ENCODE measurements around the gene PLCB1. TPM values are rescaled to one million over a fixed set of nuclear protein-coding genes. Genes with fewer than 3 reads are reported as not detected.

Gene PLCB1
- polyA plus RNA-seq, 1 donor (not counting 4 experiments of a cell fraction or from before 2014, with no cell fraction given): 0.37 TPM

DNA sequence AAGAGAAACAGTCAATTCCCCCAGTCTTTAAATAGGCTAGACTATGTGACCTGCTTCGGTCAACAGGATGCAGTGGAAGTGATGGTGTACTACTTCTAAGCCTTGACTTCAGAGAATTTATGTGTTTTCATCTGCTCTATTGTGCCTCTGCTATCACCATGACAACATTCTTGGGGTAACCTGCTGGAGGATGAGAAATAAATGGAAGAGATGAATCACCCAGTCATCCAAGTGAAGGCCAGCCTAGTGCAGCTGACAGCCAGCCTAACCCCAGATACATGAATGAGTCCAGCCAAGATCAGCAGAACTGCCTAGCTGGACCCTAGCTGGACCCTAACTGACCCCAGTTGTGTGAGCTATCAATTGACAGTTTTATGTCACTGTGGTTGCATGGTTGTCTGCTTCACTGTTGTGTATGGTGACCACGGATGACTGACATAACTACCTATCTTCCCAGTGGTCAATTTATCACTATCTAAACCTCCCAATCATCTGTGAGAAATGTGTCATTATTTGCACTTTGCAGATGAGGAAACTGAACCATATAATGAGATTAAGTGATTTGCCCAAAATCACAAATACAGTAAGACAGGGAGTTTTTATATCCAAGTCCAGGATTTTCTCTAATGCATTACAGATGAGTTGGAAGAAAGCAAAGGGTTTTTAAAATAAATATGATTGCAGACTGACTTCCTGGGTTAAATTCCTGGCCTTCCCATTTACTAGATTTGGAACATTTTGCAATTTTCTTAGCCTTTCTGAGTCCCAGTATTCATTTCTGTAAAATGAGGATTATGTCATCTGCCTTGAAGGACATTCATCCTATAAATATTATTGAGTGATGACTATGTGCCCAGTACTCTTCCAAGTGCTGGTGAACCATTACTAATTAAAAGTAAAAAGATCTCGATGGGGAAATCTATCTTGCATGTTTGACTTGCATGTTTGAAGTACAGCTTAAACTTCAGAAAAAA is 800.4 kb downstream of the PLCB1 start:
- TF ChIP-seq, protein P1, sequence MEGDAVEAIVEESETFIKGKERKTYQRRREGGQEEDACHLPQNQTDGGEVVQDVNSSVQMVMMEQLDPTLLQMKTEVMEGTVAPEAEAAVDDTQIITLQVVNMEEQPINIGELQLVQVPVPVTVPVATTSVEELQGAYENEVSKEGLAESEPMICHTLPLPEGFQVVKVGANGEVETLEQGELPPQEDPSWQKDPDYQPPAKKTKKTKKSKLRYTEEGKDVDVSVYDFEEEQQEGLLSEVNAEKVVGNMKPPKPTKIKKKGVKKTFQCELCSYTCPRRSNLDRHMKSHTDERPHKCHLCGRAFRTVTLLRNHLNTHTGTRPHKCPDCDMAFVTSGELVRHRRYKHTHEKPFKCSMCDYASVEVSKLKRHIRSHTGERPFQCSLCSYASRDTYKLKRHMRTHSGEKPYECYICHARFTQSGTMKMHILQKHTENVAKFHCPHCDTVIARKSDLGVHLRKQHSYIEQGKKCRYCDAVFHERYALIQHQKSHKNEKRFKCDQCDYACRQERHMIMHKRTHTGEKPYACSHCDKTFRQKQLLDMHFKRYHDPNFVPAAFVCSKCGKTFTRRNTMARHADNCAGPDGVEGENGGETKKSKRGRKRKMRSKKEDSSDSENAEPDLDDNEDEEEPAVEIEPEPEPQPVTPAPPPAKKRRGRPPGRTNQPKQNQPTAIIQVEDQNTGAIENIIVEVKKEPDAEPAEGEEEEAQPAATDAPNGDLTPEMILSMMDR (optimal IDR thresholded peaks at IDR 0.05 in 1 of 3, IDR thresholded peaks at IDR 0.05 in 1 of 3, conservative IDR thresholded peaks at IDR 0.05 in 1 of 3; ENCODE audit: extremely low read depth in 1 of 3, insufficient read depth in 2 of 3, low read length in 3 of 3): no peak
- H3K27me3 ChIP-seq (ENCODE audit: control insufficient read depth, extremely low read depth, insufficient read depth, low read length): no peaks in the 10 kb centered on the region
- H2AFZ ChIP-seq (ENCODE audit: control insufficient read depth, low read length): no peak overlapping the region
- H3K36me3 ChIP-seq (ENCODE audit: control insufficient read depth in 2 of 2, extremely low read depth in 1 of 2, insufficient read depth in 2 of 2, low read length in 2 of 2): no peaks in the 10 kb centered on the region
- H3K9ac ChIP-seq (ENCODE audit: control insufficient read depth, extremely low read depth, insufficient read depth, low read length): no peak overlapping the region
- no peaks in the 10 kb centered on the region for H4K20me1 ChIP-seq (ENCODE audit: control insufficient read depth, extremely low read depth, insufficient read depth, low read length)
- H3K4me3 ChIP-seq (ENCODE audit: control insufficient read depth in 2 of 3, extremely low read depth in 1 of 3, insufficient read depth in 2 of 3, low read depth in 1 of 3, low read length in 3 of 3): no peak overlapping the region
- H3K9me1 ChIP-seq (ENCODE audit: control insufficient read depth, extremely low read depth, insufficient read depth, low read length): no peaks in the 10 kb centered on the region
- DNase-seq (ENCODE audit: low read depth, low spot score) (no peak), FAIRE-seq (no peak)
- H3K4me2 ChIP-seq (ENCODE audit: control insufficient read depth, extremely low read depth, insufficient read depth, low read depth, low read length): no peak overlapping the region
- no peaks in the 10 kb centered on the region for H3K79me2 ChIP-seq (ENCODE audit: control insufficient read depth, insufficient read depth, low read length)
- dilution Hi-C loops (cut with MboI; ENCODE audit: extremely low pct_ligation_motif_present, low sequenced_read_pairs): no loop called here
- H3K27ac ChIP-seq (ENCODE audit: control insufficient read depth, insufficient read depth, low read length): no peak overlapping the region
- no peaks in the 10 kb centered on the region for H3K9me3 ChIP-seq (ENCODE audit: control insufficient read depth, low read depth, low read length)
- H3K4me1 ChIP-seq (ENCODE audit: control insufficient read depth, extremely low read depth, insufficient read depth, low read length): no peaks in the 10 kb centered on the region

DNA sequence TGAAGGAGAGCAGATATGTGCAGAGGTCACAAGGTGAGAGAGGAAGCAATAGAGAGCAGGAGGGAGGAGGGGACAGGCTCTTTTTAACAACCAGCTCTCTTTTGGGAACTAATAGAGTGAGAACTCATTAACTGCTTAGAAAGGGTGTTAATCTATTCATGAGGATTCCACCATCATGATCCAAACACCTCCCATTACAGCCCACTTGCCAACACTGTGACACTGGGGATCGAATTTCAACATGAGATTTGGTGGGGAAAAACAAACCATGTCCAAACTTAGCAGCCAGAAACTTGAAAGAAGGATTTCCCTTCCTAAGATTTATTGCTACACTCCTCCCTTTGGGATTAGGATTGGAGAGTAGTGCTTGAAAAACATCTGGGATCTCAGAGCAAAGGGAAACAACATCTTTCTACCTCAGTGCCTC is 801.3 kb downstream of the PLCB1 start:
- no peaks in the 10 kb centered on the region for H3K79me2 ChIP-seq (ENCODE audit: control insufficient read depth, insufficient read depth, low read length)
- H2AFZ ChIP-seq (ENCODE audit: control insufficient read depth, low read length): no peak overlapping the region
- no peaks in the 10 kb centered on the region for H3K9me3 ChIP-seq (ENCODE audit: control insufficient read depth, low read depth, low read length)
- no peaks in the 10 kb centered on the region for H4K20me1 ChIP-seq (ENCODE audit: control insufficient read depth, extremely low read depth, insufficient read depth, low read length)
- H3K9ac ChIP-seq (ENCODE audit: control insufficient read depth, extremely low read depth, insufficient read depth, low read length): no peak overlapping the region
- dilution Hi-C loops (cut with MboI; ENCODE audit: extremely low pct_ligation_motif_present, low sequenced_read_pairs): no loop called here
- no peak overlapping the region for H3K27ac ChIP-seq (ENCODE audit: control insufficient read depth, insufficient read depth, low read length)
- no peak overlapping the region for H3K4me3 ChIP-seq (ENCODE audit: control insufficient read depth in 2 of 3, extremely low read depth in 1 of 3, insufficient read depth in 2 of 3, low read depth in 1 of 3, low read length in 3 of 3)
- TF ChIP-seq EZH2 (IDR thresholded peaks at IDR 0.05; ENCODE audit: low read length): no peak
- TF ChIP-seq, protein P1 (optimal IDR thresholded peaks at IDR 0.05 in 1 of 3, IDR thresholded peaks at IDR 0.05 in 1 of 3, conservative IDR thresholded peaks at IDR 0.05 in 1 of 3; ENCODE audit: extremely low read depth in 1 of 3, insufficient read depth in 2 of 3, low read length in 3 of 3): no peak
- no peak for DNase-seq (ENCODE audit: low read depth, low spot score)
- H3K4me1 ChIP-seq (ENCODE audit: control insufficient read depth, extremely low read depth, insufficient read depth, low read length): no peaks in the 10 kb centered on the region
- no peak for FAIRE-seq
- no peak overlapping the region for H3K4me2 ChIP-seq (ENCODE audit: control insufficient read depth, extremely low read depth, insufficient read depth, low read depth, low read length)
- no peaks in the 10 kb centered on the region for H3K9me1 ChIP-seq (ENCODE audit: control insufficient read depth, extremely low read depth, insufficient read depth, low read length)
- no peaks in the 10 kb centered on the region for H3K27me3 ChIP-seq (ENCODE audit: control insufficient read depth, extremely low read depth, insufficient read depth, low read length)
- no peaks in the 10 kb centered on the region for H3K36me3 ChIP-seq (ENCODE audit: control insufficient read depth in 2 of 2, extremely low read depth in 1 of 2, insufficient read depth in 2 of 2, low read length in 2 of 2)

Measured in keratinocyte (primary cell).